T-helper 1 cell treated with Interleukin-12 subunit alpha and Interleukin-12 subunit beta and Interleukin-4 antibody, amounts not matched to agents 30 μg/mL and 1 μg/mL, for 36 hours (primary cell): ENCODE results near the gene TSPAN31.
A peak's percentile ranks its signal among the peaks of the same experiment; 100 is the strongest.
"Not testable (repeated sequence)": the region's sequence is repeated elsewhere in the genome, so short reads cannot be mapped to it uniquely, and the experiment has no call there.

ENCODE experiments used
- H3K27ac Mint-ChIP-seq: one replicate; pipeline ENCODE4 v1.8.0; 2021; ENCODE audit warnings: mild to moderate bottlenecking, mixed read lengths
- H3K27me3 Mint-ChIP-seq: one replicate; pipeline ENCODE4 v1.8.0; 2021; ENCODE audit warnings: low read depth, mixed read lengths
- H3K36me3 Mint-ChIP-seq: one replicate; pipeline ENCODE4 v1.8.0; 2021; ENCODE audit warnings: low read depth, mixed read lengths
- H3K4me1 Mint-ChIP-seq: one replicate; pipeline ENCODE4 v1.8.0; 2021; ENCODE audit warnings: low read depth, mixed read lengths
- H3K4me3 Mint-ChIP-seq: one replicate; pipeline ENCODE4 v1.8.0; 2021; ENCODE audit warnings: mild to moderate bottlenecking, moderate library complexity, mixed read lengths
- H3K9me3 Mint-ChIP-seq: one replicate; pipeline ENCODE4 v1.8.0; 2021; ENCODE audit warnings: mixed read lengths

The TSPAN31 gene, protein sequence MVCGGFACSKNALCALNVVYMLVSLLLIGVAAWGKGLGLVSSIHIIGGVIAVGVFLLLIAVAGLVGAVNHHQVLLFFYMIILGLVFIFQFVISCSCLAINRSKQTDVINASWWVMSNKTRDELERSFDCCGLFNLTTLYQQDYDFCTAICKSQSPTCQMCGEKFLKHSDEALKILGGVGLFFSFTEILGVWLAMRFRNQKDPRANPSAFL

DNA sequence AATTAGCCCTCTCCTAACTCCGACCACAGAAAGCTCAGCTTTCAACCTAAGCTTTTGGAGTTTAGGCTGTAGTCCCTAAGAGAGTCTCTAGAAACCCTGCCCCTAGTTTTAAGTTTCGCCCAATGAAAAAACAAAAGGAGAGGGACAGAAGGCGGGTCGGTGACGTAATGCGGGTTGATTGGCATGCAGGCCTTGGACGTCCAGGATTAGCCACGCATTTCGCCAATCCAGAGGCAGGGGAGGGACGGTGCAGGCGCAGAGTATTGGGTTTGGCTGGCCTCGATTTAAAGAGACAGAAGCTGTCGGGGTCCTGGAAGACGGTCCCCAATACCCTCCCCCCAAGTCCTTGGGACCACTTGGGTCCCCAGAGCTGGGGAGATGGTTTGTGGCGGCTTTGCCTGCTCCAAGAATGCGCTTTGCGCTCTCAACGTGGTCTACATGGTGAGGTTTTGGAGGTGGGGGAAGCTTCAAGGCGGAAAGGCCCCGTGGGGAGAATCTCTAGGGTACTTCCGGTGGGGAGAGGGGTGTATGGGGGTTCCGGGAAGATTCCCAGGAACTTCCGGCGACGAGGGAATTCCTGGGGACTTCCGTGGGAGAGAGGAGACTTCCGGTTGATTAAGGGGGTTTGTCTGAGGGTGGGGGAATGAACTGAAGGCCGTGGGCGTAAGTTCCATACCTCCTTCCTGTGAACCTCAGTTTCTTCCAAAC lies at the start of gene TSPAN31:
Gene TSPAN31, plus strand, starts transcription at position 263 of the 708 bp plus-strand sequence. Its CDS starts 116 bp downstream, at position 379.
- H3K27me3 Mint-ChIP-seq = no peaks in the 10 kb centered on the region
- peak within 1 kb of the TSS; percentile 97 for H3K27ac Mint-ChIP-seq
- H3K36me3 Mint-ChIP-seq = peaks cover 32% of the 10 kb centered on the region
- peak within 1 kb of the TSS; percentile 88 for H3K4me3 Mint-ChIP-seq
- H3K9me3 Mint-ChIP-seq = no peaks in the 10 kb centered on the region
- H3K4me1 Mint-ChIP-seq = peaks cover 42% of the 10 kb centered on the region

DNA sequence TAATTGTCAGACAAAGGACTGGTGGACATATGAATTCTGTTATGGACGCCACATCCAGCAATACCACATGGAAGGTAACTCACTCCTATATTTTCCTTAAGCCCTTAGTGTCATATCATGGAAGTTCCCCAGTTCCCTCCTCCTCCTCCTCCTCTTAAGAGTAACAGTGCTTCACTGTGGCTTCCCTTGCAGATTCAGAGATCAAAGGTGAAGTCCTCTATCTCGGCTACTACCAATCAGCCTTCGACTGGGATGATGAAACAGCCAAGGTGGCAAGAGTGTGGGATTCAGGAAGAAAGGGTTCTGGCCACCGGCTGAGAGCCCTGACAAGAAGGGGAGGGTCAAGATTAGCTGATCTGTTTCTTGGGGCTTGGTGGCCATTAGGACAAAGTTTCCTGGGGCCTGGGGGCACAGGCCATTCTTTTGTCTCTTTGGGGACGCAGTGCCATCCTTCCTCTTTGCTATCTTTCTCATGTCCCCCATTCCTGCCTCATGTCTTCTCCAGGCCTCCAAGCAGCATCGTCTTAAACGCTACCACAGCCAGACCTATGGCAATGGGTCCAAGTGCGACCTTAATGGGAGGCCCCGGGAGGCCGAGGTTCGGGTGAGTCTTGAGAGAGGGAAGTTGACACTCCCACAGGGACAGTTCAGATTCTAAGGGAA lies 48.9 kb upstream of the TSPAN31 start:
- Mint-ChIP-seq H3K27me3 (peaks cover 2% of the 10 kb centered on the region), H3K4me1 (peaks cover 6% of the 10 kb centered on the region), H3K36me3 (peaks cover 41% of the 10 kb centered on the region), H3K27ac (peak overlapping the region; percentile 37), H3K9me3 (no peaks in the 10 kb centered on the region), H3K4me3 (peak overlapping the region; percentile 28)

DNA sequence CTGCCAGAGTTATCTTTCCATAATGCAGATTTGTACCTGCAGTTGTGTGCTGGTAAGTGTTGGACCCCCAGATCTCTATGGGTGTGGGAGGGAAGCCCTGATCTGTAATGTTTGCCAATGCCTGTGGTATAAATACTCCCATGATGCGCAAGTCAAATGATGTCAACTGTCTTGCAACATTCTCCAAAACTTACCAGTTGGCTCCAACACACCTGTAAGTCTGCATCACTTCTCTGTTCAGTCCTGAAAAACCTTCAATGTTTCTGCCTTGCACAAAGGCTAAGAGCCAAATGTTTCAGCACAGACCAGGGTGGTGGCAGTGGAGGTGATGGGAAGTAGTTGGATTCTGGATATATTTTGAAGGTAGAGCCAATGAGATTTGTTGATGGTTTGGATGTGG lies 47.8 kb upstream of the TSPAN31 start:
- Mint-ChIP-seq H3K9me3 (no peaks in the 10 kb centered on the region), H3K4me3 (no peak overlapping the region), H3K27me3 (no peaks in the 10 kb centered on the region), H3K27ac (no peak overlapping the region), H3K4me1 (peaks cover 6% of the 10 kb centered on the region), H3K36me3 (peaks cover 41% of the 10 kb centered on the region)

DNA sequence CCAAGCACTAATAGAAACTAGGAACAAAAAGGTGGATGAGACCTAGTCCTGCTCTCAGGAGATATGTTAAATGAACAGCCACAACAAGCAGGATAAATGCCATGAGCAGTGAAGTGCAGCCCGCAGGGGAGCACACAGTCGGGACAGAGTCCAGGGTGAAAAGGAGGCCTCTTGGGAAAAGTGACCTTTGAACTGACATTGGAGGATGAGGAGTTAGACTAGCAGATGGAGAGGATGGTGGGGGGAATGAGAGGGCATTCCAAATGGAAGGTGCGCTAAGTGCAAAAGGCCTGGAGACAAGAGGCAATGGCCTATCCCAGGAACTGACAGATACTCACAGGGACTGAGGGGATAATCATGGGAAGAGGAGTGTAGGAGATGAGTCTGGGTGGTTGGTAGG lies 46.4 kb upstream of the TSPAN31 start:
- no peak overlapping the region for H3K4me3 Mint-ChIP-seq
- no peaks in the 10 kb centered on the region for H3K9me3 Mint-ChIP-seq
- H3K27ac Mint-ChIP-seq = no peak overlapping the region
- H3K36me3 Mint-ChIP-seq = peaks cover 53% of the 10 kb centered on the region
- peaks cover 6% of the 10 kb centered on the region for H3K4me1 Mint-ChIP-seq
- no peaks in the 10 kb centered on the region for H3K27me3 Mint-ChIP-seq

DNA sequence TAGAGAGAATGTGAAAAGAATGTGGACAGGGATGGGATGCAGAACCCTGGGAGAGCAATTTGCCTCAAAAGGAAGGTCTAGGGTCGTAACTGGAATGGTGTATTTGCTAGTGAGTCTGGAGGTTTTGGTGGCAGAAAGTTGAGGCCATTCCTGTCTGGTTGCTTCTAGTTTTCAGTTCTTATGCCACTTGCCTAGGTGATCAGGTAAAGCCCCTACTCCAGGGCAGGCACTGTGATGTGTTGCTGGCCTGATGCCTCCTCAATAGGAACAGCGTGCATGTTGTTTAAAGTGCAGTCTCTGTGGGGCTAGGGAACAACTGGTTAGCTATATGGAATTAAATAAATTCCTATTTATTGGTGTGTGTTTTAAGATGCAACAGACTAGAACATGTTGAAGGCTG lies 44.5 kb upstream of the TSPAN31 start:
- no peak overlapping the region for H3K27ac Mint-ChIP-seq
- peaks cover 68% of the 10 kb centered on the region for H3K36me3 Mint-ChIP-seq
- H3K9me3 Mint-ChIP-seq = peaks cover 5% of the 10 kb centered on the region
- H3K4me1 Mint-ChIP-seq = peaks cover 6% of the 10 kb centered on the region
- no peak overlapping the region for H3K4me3 Mint-ChIP-seq
- no peaks in the 10 kb centered on the region for H3K27me3 Mint-ChIP-seq

DNA sequence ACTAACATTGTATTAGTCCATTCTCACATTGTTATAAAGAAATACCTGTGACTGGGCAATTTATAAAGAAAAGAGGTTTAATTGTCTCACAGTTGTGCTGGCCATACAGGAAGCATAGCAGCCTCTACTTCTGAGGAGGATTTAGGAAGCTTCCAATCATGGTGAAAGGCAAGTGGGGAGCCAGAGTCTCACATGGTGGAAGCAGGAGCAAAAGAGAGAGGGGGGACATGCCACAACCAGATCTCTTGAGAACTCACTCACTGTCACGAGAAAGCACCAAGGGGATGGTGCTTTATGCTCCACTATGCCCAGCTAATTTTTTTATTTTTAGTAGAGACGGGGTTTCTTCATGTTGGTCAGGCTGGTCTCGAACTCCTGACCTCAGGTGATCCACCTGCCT lies 37.6 kb upstream of the TSPAN31 start:
- H3K27me3 Mint-ChIP-seq = no peaks in the 10 kb centered on the region
- H3K27ac Mint-ChIP-seq = no peak overlapping the region
- H3K36me3 Mint-ChIP-seq = peaks cover 51% of the 10 kb centered on the region
- no peak overlapping the region for H3K4me3 Mint-ChIP-seq
- no peaks in the 10 kb centered on the region for H3K4me1 Mint-ChIP-seq
- H3K9me3 Mint-ChIP-seq = peaks cover 9% of the 10 kb centered on the region

DNA sequence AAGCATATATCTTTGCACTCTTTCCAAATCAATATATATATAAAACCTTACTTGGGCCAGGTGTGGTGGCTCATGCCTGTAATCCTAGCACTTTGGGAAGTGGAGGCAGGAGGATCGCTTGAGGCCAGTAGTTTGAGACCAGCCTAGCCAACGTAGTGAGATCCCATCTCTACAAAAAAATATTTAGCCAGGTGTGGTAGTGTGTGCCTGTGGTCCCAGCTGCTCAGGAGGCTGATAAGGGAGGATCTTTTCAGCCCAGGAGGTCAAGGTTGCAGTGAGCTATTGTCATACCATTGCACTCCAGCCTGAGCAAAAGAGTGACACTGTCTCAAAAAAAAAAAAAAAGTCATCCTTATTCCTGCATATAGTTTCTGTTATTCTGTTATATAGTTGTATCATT lies 36.5 kb upstream of the TSPAN31 start:
- no peak overlapping the region for H3K27ac Mint-ChIP-seq
- peaks cover 45% of the 10 kb centered on the region for H3K36me3 Mint-ChIP-seq
- H3K4me3 Mint-ChIP-seq = no peak overlapping the region
- H3K4me1 Mint-ChIP-seq = no peaks in the 10 kb centered on the region
- H3K9me3 Mint-ChIP-seq = peaks cover 9% of the 10 kb centered on the region
- H3K27me3 Mint-ChIP-seq = no peaks in the 10 kb centered on the region

DNA sequence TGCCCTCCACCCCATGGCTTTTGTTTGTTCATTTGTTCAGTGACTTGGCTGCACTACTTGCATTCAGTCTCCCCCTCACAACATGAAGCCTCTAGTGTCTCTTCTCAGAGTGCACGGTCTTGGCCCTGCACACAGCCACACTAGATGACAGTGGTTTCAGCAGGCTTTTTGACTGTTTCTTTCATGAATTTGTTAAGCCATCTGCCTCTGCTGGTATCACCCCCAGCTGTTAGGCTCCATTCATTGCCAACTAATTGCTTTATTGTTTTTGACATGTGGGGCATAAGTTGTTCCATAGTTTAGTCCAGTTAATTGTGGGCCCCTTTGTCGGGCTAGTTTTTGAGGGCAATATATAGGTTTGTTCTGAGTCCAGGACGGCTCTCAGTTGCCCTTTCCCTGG lies 32.1 kb upstream of the TSPAN31 start:
- peaks cover 26% of the 10 kb centered on the region for H3K36me3 Mint-ChIP-seq
- no peak overlapping the region for H3K27ac Mint-ChIP-seq
- H3K4me1 Mint-ChIP-seq = no peaks in the 10 kb centered on the region
- H3K4me3 Mint-ChIP-seq = no peak overlapping the region
- no peaks in the 10 kb centered on the region for H3K27me3 Mint-ChIP-seq
- peaks cover 4% of the 10 kb centered on the region for H3K9me3 Mint-ChIP-seq

DNA sequence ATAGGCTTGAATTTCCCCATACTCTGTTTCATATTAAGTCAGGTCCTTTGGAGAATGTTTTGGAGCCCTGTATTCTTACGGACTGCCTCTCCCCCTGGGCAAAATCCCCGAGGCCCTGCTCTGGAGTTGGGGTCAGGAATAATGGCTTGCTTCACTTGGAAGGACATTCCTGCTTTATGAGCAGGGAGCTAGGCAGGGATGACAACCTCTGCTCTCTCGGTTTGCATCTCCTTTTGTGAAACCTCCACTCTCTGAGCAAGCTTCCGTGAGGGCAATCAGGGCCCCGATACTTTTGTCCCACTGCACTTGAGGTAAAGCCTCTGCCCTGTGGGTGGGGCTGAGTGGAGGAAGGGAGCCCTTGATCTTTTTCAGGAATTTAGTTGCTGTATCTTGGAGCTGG lies 31.6 kb upstream of the TSPAN31 start:
- no peak overlapping the region for H3K27ac Mint-ChIP-seq
- peaks cover 29% of the 10 kb centered on the region for H3K36me3 Mint-ChIP-seq

DNA sequence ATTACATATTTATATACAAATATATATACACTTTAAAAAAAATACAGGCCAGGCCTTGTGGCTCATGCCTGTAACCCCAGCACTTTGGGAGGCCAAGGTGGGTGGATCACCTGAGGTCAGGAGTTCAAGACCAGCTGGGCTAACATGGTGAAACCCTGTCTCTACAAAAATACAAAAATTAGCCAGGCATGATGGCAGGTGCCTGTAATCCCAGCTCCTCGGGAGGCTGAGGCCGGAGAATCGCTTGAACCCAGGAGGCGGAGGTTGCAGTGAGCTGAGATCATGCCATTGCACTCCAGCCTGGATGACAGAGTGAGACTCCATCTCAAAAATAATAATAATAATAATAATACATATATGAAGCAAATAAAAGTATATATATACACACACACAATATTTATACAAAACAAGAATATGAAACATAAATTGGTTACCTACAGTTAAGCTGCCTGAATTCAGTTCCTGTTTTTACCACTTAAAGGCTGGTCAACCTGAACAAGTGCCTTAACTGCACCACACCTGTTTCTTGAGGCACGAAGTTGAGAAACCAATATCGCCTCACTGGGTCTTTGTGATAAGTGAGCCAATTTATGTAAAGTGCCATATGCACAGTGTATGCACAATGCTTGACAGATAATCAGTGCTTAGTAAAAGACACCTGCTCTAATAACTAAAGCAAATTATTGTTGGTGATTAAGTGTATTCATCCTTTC lies 29.6 kb upstream of the TSPAN31 start:
- not testable (repeated sequence) for H3K9me3 Mint-ChIP-seq, H3K27me3 Mint-ChIP-seq, H3K27ac Mint-ChIP-seq, H3K4me1 Mint-ChIP-seq, H3K4me3 Mint-ChIP-seq
- H3K36me3 Mint-ChIP-seq = peaks cover 33% of the 10 kb centered on the region

More for the DNA sequence above, 31.6 kb upstream of the TSPAN31 start:
- peaks cover 4% of the 10 kb centered on the region for H3K9me3 Mint-ChIP-seq
- H3K4me1 Mint-ChIP-seq = no peaks in the 10 kb centered on the region
- H3K4me3 Mint-ChIP-seq = no peak overlapping the region
- no peaks in the 10 kb centered on the region for H3K27me3 Mint-ChIP-seq

DNA sequence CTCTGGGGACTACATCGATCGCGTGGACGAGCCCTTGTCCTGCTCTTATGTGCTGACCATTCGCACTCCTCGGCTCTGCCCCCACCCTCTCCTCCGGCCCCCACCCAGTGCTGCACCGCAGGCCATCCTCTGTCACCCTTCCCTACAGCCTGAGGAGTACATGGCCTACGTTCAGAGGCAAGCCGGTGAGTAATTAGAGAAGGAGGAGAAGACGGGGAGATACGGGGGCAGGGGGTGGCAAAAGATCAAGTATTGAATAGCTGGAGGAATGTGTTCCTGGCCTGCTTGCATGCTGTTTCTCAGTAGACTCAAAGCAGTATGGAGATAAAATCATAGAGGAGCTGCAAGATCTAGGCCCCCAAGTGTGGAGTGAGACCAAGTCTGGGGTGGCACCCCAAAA lies 29.1 kb upstream of the TSPAN31 start:
- Mint-ChIP-seq H3K27me3 (no peaks in the 10 kb centered on the region), H3K9me3 (peaks cover 4% of the 10 kb centered on the region), H3K4me3 (no peak overlapping the region), H3K36me3 (peaks cover 35% of the 10 kb centered on the region), H3K4me1 (no peaks in the 10 kb centered on the region), H3K27ac (no peak overlapping the region)

DNA sequence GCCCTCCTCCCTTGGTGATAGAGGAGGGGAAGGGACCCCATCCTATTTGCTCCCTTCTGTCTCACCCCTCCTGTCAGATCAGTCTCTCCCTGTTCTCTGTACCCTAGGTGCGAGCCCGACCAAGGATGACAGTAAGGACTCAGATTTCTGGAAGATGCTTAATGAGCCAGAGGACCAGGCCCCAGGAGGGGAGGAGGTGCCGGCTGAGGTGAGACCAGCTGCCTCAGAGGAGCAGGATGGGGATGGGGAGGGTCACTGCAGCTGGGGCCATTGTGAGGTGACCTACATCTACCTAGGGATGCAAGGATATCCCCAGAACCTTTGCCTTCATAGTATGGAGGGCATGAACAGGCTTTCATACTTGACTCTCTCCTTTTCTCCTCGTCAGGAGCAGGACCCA lies 28.5 kb upstream of the TSPAN31 start:
- no peaks in the 10 kb centered on the region for H3K27me3 Mint-ChIP-seq
- peaks cover 34% of the 10 kb centered on the region for H3K36me3 Mint-ChIP-seq
- H3K4me1 Mint-ChIP-seq = no peaks in the 10 kb centered on the region
- H3K27ac Mint-ChIP-seq = no peak overlapping the region
- H3K4me3 Mint-ChIP-seq = no peak overlapping the region
- H3K9me3 Mint-ChIP-seq = peaks cover 4% of the 10 kb centered on the region

DNA sequence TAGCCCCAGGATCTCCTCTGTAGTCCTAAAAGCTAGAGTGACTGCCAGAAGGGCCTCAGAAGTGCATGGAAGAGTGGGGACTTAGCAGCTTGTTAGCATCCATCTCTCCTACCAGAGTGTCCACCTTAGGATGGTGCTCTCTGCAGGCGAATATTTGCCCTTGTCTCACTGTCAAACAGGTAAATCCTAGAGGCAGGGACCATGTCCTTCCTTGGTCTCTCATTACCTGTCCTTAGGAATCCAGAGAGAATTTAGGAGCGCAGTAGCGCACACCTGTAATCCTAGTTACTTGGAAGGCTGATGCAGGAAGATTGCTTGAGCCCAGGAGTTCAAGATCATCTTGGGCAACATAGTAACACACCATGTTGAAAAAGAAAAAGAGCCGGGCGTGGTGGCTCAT lies 27.7 kb upstream of the TSPAN31 start:
- peaks cover under 1% of the 10 kb centered on the region for H3K9me3 Mint-ChIP-seq
- no peak overlapping the region for H3K27ac Mint-ChIP-seq
- H3K4me3 Mint-ChIP-seq = no peak overlapping the region
- H3K4me1 Mint-ChIP-seq = no peaks in the 10 kb centered on the region
- H3K36me3 Mint-ChIP-seq = peaks cover 32% of the 10 kb centered on the region
- H3K27me3 Mint-ChIP-seq = no peaks in the 10 kb centered on the region

DNA sequence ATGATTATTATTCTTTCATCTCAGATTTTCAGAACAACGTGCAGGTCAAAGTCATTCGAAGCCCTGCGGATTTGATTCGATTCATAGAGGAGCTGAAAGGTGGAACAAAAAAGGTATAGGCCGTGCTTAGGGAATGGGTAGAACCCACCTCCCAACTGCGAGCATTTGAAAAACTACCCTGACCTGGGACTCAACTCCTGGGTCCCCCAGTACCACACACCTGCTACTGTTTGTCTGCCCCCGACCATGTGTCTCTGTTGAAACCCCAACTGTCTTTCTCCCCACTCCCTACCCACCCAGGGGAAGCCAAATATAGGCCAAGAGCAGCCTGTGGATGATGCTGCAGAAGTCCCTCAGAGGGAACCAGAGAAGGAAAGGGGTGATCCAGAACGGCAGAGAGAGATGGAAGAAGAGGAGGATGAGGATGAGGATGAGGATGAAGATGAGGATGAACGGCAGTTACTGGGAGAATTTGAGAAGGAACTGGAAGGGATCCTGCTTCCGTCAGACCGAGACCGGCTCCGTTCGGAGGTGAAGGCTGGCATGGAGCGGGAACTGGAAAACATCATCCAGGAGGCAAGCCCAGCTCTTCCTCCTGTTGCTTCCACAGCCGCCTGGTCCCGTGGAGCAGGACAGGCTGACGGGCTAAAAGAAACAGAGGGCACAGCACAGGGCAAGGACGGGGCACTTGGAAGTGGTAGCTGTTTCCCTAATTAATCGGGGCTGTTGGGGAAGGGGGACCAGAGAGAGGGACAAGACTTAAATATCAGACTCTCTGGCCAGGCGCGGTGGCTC lies 26.8 kb upstream of the TSPAN31 start:
- Mint-ChIP-seq H3K36me3 (peaks cover 27% of the 10 kb centered on the region), H3K4me1 (no peaks in the 10 kb centered on the region), H3K27me3 (no peaks in the 10 kb centered on the region), H3K9me3 (no peaks in the 10 kb centered on the region), H3K27ac (no peak overlapping the region), H3K4me3 (no peak overlapping the region)
